Measurements from ENCODE around the gene ESRP2. TPM values are rescaled to one million over a fixed set of nuclear protein-coding genes. Genes with fewer than 3 reads are reported as not detected.

Gene ESRP2
- total RNA-seq, 2 experiments from 2014 or later: 0.27 to 0.59 TPM

DNA sequence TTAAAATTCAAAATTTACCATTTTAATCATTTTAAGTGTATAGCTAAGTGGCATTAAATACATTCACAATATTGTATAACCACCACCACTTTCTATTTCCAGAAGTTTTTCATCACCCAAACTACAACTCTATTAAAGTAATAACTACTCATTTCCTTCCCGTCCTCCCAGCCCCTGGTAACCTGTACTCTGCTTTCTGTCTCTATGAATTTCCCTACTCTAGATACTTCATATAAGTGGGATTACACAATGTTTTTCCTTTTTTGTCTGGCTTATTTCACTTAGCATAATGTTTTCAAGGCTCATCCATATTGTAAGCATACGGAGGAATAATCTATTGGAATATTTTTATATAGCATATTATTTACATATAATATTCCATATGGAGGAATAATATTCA is 29.7 kb downstream of the ESRP2 start:
- H3K36me3 Mint-ChIP-seq: peaks cover 9% of the 10 kb centered on the region
- H3K27me3 Mint-ChIP-seq: no peaks in the 10 kb centered on the region
- no peak overlapping the region for H3K27ac Mint-ChIP-seq
- H3K4me3 Mint-ChIP-seq: no peak overlapping the region
- ChIA-PET CTCF (interaction anchor here (0.7 kb wide), 1 partner anchor 158 kb away, joined by 4 read pairs; no protein-coding TSS in a partner anchor), POLR2A (no interaction called here)
- H3K9me3 Mint-ChIP-seq: no peaks in the 10 kb centered on the region
- intact Hi-C loops (cut with micrococcal nuclease): no loop called here
- no peak for DNase-seq
- peaks cover 26% of the 10 kb centered on the region for H3K4me1 Mint-ChIP-seq (ENCODE audit: low read depth)

- Mint-ChIP-seq H3K27me3 (no peaks in the 10 kb centered on the region), H3K4me1 (ENCODE audit: low read depth) (peaks cover 11% of the 10 kb centered on the region), H3K9me3 (no peaks in the 10 kb centered on the region), H3K4me3 (no peak overlapping the region), H3K36me3 (peaks cover 4% of the 10 kb centered on the region), H3K27ac (no peak overlapping the region)
- ChIA-PET CTCF (no interaction called here), POLR2A (no interaction called here)
- intact Hi-C loops (cut with micrococcal nuclease): no loop called here
- DNase-seq: no peak
These were observed 33.8 kb downstream of the ESRP2 start for GRCh38 chr16:68202091-68202519.

DNA sequence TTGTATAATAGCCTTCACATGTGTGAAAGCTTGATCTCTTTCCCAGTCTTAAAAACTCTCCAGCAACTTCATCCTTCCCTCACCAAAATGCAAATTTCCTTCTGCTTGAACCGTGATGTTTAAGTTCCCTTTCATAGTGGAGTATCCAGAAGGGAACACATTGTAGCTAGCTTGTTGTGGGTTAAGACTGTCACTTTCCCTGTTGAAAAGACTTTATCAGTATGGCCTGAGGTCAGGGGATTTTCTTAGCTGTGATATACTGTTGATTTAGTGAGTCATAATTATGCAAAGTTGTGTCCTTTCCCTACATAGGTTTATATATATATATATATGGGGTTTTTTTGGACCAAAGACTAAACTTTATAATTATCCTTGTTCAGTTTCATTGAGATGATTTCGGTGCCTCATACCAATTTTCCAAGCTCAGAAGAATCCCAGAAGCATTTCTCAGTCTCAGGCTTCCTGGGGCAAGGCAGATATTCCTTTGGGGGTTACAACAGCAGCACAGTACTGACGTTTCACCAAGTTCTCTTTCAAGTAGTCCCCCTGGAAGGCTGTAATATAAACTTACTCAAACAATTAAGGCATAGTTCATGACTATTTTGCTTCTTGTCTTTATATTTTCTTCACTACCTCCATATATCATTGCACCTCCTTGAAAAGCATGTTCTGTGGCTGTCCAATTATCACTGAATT is 35.7 kb downstream of the ESRP2 start:
- no peak for DNase-seq
- Mint-ChIP-seq H3K4me3 (no peak overlapping the region), H3K27ac (peak overlapping the region; percentile 7), H3K36me3 (peaks cover 4% of the 10 kb centered on the region), H3K27me3 (no peaks in the 10 kb centered on the region), H3K9me3 (no peaks in the 10 kb centered on the region), H3K4me1 (ENCODE audit: low read depth) (peaks cover 9% of the 10 kb centered on the region)
- POLR2A ChIA-PET: no interaction called here
- intact Hi-C loops (cut with micrococcal nuclease): no loop called here
- CTCF ChIA-PET: interaction anchor here (0.9 to 2.3 kb wide), 3 partner anchors 22 to 61 kb away, joined by 3 to 6 read pairs (median 4); no protein-coding TSS in a partner anchor

DNA sequence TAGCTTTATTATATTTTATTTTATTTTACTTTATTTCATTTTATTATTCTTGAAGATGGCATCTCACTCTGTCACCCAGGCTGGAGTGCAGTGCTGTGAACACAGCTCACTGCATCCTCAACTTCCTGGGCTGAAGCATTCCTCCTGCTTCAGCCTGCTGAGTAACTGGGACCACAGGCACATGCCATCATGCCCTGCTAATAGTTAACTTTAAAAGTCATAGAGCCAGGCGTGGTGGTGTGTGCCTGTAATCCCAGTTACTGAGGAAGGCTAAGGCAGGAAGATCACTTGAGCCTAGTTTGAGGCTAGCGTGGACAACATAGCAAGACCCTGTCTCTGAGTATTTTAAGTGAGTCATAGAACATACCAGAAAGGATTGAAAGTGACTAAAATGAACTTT is 38.7 kb downstream of the ESRP2 start:
- POLR2A ChIA-PET: no interaction called here
- H3K36me3 Mint-ChIP-seq: peaks cover 5% of the 10 kb centered on the region
- no peak for DNase-seq
- no peaks in the 10 kb centered on the region for H3K9me3 Mint-ChIP-seq
- H3K4me1 Mint-ChIP-seq (ENCODE audit: low read depth): peaks cover 9% of the 10 kb centered on the region
- intact Hi-C loops (cut with micrococcal nuclease): no loop called here
- CTCF ChIA-PET: interaction anchor here (1.1 to 1.3 kb wide), 2 partner anchors 31 to 255 kb away, joined by 3 read pairs; no protein-coding TSS in a partner anchor
- H3K27me3 Mint-ChIP-seq: no peaks in the 10 kb centered on the region
- no peak overlapping the region for H3K4me3 Mint-ChIP-seq
- H3K27ac Mint-ChIP-seq: no peak overlapping the region

GRCh38 chr16:68194251-68194650 is 41.7 kb downstream of the ESRP2 start:
- ChIA-PET CTCF (no interaction called here), POLR2A (no interaction called here)
- Mint-ChIP-seq H3K4me3 (no peak overlapping the region), H3K36me3 (peaks cover 11% of the 10 kb centered on the region), H3K9me3 (no peaks in the 10 kb centered on the region), H3K4me1 (ENCODE audit: low read depth) (no peaks in the 10 kb centered on the region), H3K27me3 (no peaks in the 10 kb centered on the region), H3K27ac (no peak overlapping the region)
- no peak for DNase-seq
- intact Hi-C loops (cut with micrococcal nuclease): no loop called here

GRCh38 chr16:68190736-68191510 is 45.0 kb downstream of the ESRP2 start:
- Mint-ChIP-seq H3K36me3 (peaks cover 17% of the 10 kb centered on the region), H3K9me3 (no peaks in the 10 kb centered on the region), H3K27ac (no peak overlapping the region), H3K4me3 (no peak overlapping the region), H3K4me1 (ENCODE audit: low read depth) (no peaks in the 10 kb centered on the region), H3K27me3 (no peaks in the 10 kb centered on the region)
- intact Hi-C loops (cut with micrococcal nuclease): no loop called here
- DNase-seq: no peak
- POLR2A ChIA-PET: no interaction called here
- CTCF ChIA-PET: no interaction called here

DNA sequence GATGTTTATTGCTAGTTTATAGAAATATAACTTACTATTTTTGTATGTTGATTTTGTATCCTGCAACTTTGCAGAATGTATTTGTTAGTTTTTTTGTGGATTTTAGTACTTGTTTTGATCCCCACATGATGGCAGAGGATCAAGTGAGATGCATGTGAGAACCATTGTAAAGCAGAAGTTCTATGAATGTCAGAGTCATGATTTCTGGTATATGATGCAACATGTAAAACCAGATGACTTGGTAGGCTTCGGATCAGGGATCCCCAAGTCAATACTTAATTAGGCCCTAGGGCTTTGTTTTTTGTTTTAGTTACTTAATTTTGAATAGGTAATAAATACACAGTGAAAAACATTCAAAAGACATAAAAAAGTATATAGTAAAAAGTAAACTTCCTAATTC is 45.8 kb downstream of the ESRP2 start:
- no peak overlapping the region for H3K27ac Mint-ChIP-seq
- DNase-seq: no peak
- ChIA-PET POLR2A (no interaction called here), CTCF (no interaction called here)
- no peaks in the 10 kb centered on the region for H3K4me1 Mint-ChIP-seq (ENCODE audit: low read depth)
- peaks cover 21% of the 10 kb centered on the region for H3K36me3 Mint-ChIP-seq
- no peak overlapping the region for H3K4me3 Mint-ChIP-seq
- intact Hi-C loops (cut with micrococcal nuclease): no loop called here
- H3K27me3 Mint-ChIP-seq: no peaks in the 10 kb centered on the region
- H3K9me3 Mint-ChIP-seq: no peaks in the 10 kb centered on the region

DNA sequence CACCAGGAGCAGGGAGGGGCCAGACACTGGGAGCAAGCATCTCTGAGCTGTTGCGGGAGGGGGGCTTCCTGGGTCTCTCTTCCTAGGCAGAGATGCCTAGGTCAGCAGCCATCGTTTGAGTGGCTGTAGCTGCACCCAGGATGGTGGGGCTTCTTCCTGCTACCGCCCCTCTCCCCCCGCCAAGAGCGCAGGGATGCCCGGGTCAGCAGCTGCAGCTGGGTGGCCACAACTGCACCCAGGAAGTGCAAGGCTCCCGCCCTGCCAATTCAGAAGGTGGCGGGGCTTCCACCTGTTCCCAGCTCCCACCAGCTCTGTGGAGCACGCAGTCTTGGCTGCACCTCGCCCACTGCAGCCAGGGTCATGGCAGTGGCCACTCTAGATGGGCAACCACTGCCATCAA is 47.8 kb downstream of the ESRP2 start:
- no peak overlapping the region for H3K4me3 Mint-ChIP-seq
- H3K27ac Mint-ChIP-seq: no peak overlapping the region
- DNase-seq: no peak
- intact Hi-C loops (cut with micrococcal nuclease): no loop called here
- peaks cover 28% of the 10 kb centered on the region for H3K36me3 Mint-ChIP-seq
- H3K27me3 Mint-ChIP-seq: no peaks in the 10 kb centered on the region
- H3K4me1 Mint-ChIP-seq (ENCODE audit: low read depth): no peaks in the 10 kb centered on the region
- no peaks in the 10 kb centered on the region for H3K9me3 Mint-ChIP-seq
- POLR2A ChIA-PET: no interaction called here
- CTCF ChIA-PET: interaction anchor here (0.8 kb wide), 1 partner anchor 16 kb away, joined by 3 read pairs; no protein-coding TSS in a partner anchor

DNA sequence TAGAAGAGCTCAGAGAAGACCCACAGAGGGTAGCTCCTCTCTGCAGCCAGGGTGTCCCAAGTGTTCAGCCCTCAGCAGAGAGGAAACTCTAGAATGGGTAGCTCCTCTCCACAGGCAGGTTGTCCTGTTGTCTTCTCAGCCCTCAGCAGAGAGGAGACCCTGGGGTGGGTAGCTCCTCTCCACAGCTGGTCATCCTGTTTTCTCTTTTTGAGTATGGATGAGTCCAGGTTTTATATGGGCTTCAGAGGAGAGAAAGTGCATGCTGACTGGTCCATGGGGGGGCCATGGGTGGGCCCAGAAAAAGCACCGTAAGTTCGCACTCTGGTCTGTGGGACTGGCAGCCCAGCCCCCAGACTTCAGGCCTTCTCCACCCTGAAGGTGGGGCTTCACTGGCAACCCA is 48.4 kb downstream of the ESRP2 start:
- POLR2A ChIA-PET: no interaction called here
- no peak for DNase-seq
- H3K36me3 Mint-ChIP-seq: peaks cover 31% of the 10 kb centered on the region
- no peaks in the 10 kb centered on the region for H3K27me3 Mint-ChIP-seq
- no peaks in the 10 kb centered on the region for H3K9me3 Mint-ChIP-seq
- H3K4me3 Mint-ChIP-seq: no peak overlapping the region
- intact Hi-C loops (cut with micrococcal nuclease): no loop called here
- H3K27ac Mint-ChIP-seq: no peak overlapping the region
- no peaks in the 10 kb centered on the region for H3K4me1 Mint-ChIP-seq (ENCODE audit: low read depth)
- CTCF ChIA-PET: interaction anchor here (0.8 kb wide), 2 partner anchors 9 to 16 kb away, joined by 3 read pairs; no protein-coding TSS in a partner anchor

DNA sequence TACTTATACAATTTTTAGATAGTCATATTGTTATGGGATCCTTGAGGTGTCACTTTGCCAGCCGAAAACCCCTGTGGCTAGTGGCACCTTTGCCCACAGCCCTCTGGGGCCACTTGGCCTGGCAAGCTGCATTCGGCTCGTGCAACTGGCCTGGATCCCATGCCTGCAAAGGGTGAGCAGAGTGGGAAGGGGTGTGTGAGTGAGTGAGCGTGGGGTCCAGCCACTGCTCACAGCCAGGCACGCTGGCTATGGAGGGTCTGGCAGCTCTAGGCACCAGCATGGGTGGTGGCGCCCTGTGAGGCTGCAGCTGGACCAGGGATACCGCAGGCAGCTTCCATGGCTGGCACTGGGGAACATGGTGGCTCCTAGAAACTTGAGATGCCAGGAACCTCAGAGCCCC is 49.0 kb downstream of the ESRP2 start:
- DNase-seq: no peak
- no peak overlapping the region for H3K4me3 Mint-ChIP-seq
- H3K36me3 Mint-ChIP-seq: peaks cover 34% of the 10 kb centered on the region
- no peaks in the 10 kb centered on the region for H3K27me3 Mint-ChIP-seq
- H3K27ac Mint-ChIP-seq: no peak overlapping the region
- POLR2A ChIA-PET: no interaction called here
- H3K4me1 Mint-ChIP-seq (ENCODE audit: low read depth): no peaks in the 10 kb centered on the region
- H3K9me3 Mint-ChIP-seq: no peaks in the 10 kb centered on the region
- intact Hi-C loops (cut with micrococcal nuclease): no loop called here
- CTCF ChIA-PET: interaction anchor here (0.8 kb wide), 1 partner anchor 9 kb away, joined by 3 read pairs; no protein-coding TSS in a partner anchor

DNA sequence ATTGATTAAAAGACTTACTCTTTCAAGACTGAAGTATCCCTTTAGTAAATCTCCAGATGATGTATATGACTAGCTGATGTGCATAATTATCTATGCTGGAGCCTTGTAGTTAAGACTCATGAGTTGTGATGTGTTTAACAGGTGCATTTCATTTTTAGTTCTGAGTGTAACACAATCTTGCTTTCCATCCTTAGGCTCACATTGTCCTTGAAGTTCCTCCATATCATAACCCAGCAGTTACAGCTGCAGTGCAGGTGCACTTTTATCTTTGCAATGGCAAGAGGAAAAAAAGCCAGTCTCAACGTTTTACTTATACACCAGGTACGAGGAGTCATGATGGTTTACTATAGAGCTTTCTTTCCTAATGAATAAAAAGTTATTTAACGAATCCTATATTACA is 52.9 kb downstream of the ESRP2 start:
- DNase-seq: no peak
- ChIA-PET POLR2A (no interaction called here), CTCF (interaction anchor here (1.1 kb wide), 1 partner anchor 45 kb away, joined by 3 read pairs; no protein-coding TSS in a partner anchor)
- H3K9me3 Mint-ChIP-seq: no peaks in the 10 kb centered on the region
- no peak overlapping the region for H3K27ac Mint-ChIP-seq
- intact Hi-C loops (cut with micrococcal nuclease): no loop called here
- H3K4me1 Mint-ChIP-seq (ENCODE audit: low read depth): peaks cover 14% of the 10 kb centered on the region
- no peaks in the 10 kb centered on the region for H3K27me3 Mint-ChIP-seq
- H3K4me3 Mint-ChIP-seq: no peak overlapping the region
- peaks cover 50% of the 10 kb centered on the region for H3K36me3 Mint-ChIP-seq

DNA sequence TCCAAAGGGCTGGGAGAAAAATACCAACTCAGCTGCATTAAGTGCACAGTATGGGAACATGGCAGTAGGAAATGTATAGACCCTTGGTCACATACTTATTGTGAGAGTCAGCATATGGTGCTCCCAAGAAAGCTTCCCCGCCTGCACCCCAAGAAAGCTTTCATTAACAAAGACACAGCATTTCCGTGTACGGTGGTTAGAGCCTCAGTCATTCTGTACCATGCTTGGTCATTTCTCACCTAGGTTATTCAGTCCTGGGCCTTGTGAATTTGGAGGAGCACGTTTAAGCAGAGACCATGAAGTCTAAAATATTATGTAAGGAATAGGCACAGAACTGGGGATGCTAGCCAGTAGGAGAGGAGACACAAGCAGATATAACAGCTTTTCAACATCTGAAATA is 56.1 kb downstream of the ESRP2 start:
- no peak overlapping the region for H3K4me3 Mint-ChIP-seq
- peaks cover 47% of the 10 kb centered on the region for H3K36me3 Mint-ChIP-seq
- no peaks in the 10 kb centered on the region for H3K9me3 Mint-ChIP-seq
- H3K27me3 Mint-ChIP-seq: no peaks in the 10 kb centered on the region
- DNase-seq: peak; percentile 22
- H3K4me1 Mint-ChIP-seq (ENCODE audit: low read depth): peaks cover 23% of the 10 kb centered on the region
- ChIA-PET CTCF (interaction anchor here (1.0 to 2.6 kb wide), 2 partner anchors 21 to 86 kb away, joined by 3 to 6 read pairs; no protein-coding TSS in a partner anchor), POLR2A (interaction anchor here (1.0 to 1.2 kb wide), 2 partner anchors 13 to 31 kb away, joined by 3 read pairs; no protein-coding TSS in a partner anchor)
- intact Hi-C loops (cut with micrococcal nuclease): loop anchor here (5.0 kb wide), 1 partner anchor 47 kb away; no protein-coding TSS in a partner anchor
- peak overlapping the region; percentile 2 for H3K27ac Mint-ChIP-seq

Measured in activated CD4-positive, alpha-beta memory T cell treated with anti-CD3 and anti-CD28 coated beads for 36 hours (primary cell).